Stomach (tissue), 4 donors: ENCODE data around the gene NAT9.

ENCODE experiments used
- POLR2A ChIP-seq, 4 donors: fragments of 450-650 bp; IDR thresholded peaks; one replicate each; pipeline ENCODE4 v1.6.1; 2016; ENCODE audit warnings: antibody characterized with exemption in 4 of 4, control low read depth in 2 of 4, mild to moderate bottlenecking in 1 of 4, moderate library complexity in 1 of 4
- POLR2AphosphoS5 ChIP-seq, 3 donors: sonication (generic); formaldehyde crosslinking; IDR thresholded peaks; one replicate each; pipeline ENCODE4 v1.6.1; 2016; ENCODE audit warnings: antibody characterized with exemption in 3 of 3
- TF ChIP-seq, protein P1 (sequence below), 7 experiments: fragments of 450-650 bp in 4 of 7; fragments of 200-600 bp in 3 of 7; sonication (generic) in 3 of 7; IDR thresholded peaks; one replicate each; pipeline ENCODE4 v1.5.1; 2016 to 2019; ENCODE audit warnings: antibody characterized with exemption in 7 of 7, control low read depth in 2 of 7, mild to moderate bottlenecking in 1 of 7

DNA sequence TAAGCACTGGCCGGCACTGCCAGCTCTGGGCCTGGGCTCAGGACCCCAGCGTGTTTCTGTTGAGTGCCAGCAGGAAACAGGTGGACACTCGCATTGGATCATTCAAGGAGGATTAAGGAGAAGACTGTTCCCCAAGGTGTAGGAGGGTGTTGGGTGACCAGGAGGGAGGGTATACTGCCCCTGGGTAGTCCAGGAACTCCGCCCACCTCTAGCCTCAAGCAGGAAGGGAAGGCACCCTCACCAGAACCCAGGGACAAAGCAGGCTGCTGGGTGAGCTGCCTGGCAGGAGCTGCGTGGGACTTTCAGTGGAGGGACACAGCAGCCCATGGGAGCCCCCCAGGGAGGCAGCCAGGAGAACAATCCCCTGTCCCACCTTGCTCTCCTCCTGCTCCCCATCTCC, 46.8 kb downstream of the NAT9 start:
- TF ChIP-seq, protein P1, sequence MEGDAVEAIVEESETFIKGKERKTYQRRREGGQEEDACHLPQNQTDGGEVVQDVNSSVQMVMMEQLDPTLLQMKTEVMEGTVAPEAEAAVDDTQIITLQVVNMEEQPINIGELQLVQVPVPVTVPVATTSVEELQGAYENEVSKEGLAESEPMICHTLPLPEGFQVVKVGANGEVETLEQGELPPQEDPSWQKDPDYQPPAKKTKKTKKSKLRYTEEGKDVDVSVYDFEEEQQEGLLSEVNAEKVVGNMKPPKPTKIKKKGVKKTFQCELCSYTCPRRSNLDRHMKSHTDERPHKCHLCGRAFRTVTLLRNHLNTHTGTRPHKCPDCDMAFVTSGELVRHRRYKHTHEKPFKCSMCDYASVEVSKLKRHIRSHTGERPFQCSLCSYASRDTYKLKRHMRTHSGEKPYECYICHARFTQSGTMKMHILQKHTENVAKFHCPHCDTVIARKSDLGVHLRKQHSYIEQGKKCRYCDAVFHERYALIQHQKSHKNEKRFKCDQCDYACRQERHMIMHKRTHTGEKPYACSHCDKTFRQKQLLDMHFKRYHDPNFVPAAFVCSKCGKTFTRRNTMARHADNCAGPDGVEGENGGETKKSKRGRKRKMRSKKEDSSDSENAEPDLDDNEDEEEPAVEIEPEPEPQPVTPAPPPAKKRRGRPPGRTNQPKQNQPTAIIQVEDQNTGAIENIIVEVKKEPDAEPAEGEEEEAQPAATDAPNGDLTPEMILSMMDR (IDR thresholded peaks at IDR 0.05) = no peak
- TF ChIP-seq POLR2A (IDR thresholded peaks at IDR 0.05) (no peak), POLR2AphosphoS5 (IDR thresholded peaks at IDR 0.05) (no peak)
